Measurements from ENCODE around the gene B4GALT6.

Gene B4GALT6

GRCh38 chr18:31669541-31669940, 14.8 kb downstream of the B4GALT6 start:
- no peak overlapping the region for H3K4me3 ChIP-seq (ENCODE audit: low read length)
- H3K9me2 ChIP-seq (replicated peaks; ENCODE audit: control insufficient read depth, low read length): no peaks in the 10 kb centered on the region
- H3K4me2 ChIP-seq (ENCODE audit: low read length): no peak overlapping the region
- H3K27ac ChIP-seq (ENCODE audit: low read depth, low read length): no peak overlapping the region
- no peaks in the 10 kb centered on the region for H3F3A ChIP-seq (ENCODE audit: control insufficient read depth, insufficient read depth)
- H3K27me3 ChIP-seq (ENCODE audit: control insufficient read depth, low read length): no peaks in the 10 kb centered on the region
- peaks cover 22% of the 10 kb centered on the region for H3K79me2 ChIP-seq (ENCODE audit: control insufficient read depth, low read length)
- H3K9me3 ChIP-seq (ENCODE audit: control insufficient read depth, insufficient read depth, low read length): no peaks in the 10 kb centered on the region
- TF ChIP-seq CTCF (IDR thresholded peaks at IDR 0.05; ENCODE audit: low read depth, low read length, poor library complexity, severe bottlenecking) (no peak), EZH2phosphoT487 (IDR thresholded peaks at IDR 0.05; ENCODE audit: borderline replicate concordance, low read length) (no peak)
- H4K20me1 ChIP-seq (ENCODE audit: control insufficient read depth, insufficient read depth, low read depth, low read length): no peaks in the 10 kb centered on the region
- no peaks in the 10 kb centered on the region for H3K36me3 ChIP-seq (ENCODE audit: control insufficient read depth, low read length)
- no peaks in the 10 kb centered on the region for H3K4me1 ChIP-seq (ENCODE audit: control insufficient read depth, low read length)

DNA sequence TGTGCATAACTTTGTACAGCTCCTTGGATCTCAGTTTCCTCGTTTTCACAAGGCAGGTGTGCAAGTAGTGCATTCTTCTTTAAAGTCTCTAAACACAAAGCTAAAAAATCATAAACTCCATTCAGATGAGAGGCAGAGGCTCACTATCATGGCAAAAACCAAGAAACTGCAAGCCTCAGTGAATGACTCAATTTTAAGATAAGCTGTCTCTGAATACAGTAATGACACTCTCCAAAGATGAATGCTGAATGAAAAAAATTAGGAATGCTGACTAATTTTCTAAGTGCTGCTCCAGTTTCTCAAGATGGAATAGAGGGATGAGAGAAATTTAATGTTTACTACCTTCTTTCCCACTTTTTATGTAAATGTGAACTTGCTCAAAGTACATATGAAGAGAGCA, 17.2 kb downstream of the B4GALT6 start:
- no peaks in the 10 kb centered on the region for H3F3A ChIP-seq (ENCODE audit: control insufficient read depth, insufficient read depth)
- TF ChIP-seq EZH2phosphoT487 (IDR thresholded peaks at IDR 0.05; ENCODE audit: borderline replicate concordance, low read length) (no peak), CTCF (IDR thresholded peaks at IDR 0.05; ENCODE audit: low read depth, low read length, poor library complexity, severe bottlenecking) (no peak)
- H3K9me3 ChIP-seq (ENCODE audit: control insufficient read depth, insufficient read depth, low read length): no peaks in the 10 kb centered on the region
- H3K4me3 ChIP-seq (ENCODE audit: low read length): no peak overlapping the region
- peaks cover 4% of the 10 kb centered on the region for H3K79me2 ChIP-seq (ENCODE audit: control insufficient read depth, low read length)
- H3K4me2 ChIP-seq (ENCODE audit: low read length): no peak overlapping the region
- H3K36me3 ChIP-seq (ENCODE audit: control insufficient read depth, low read length): 0 out of 2 replicates have a peak, but pooled peaks cover 3% of the 10 kb centered on the region
- H3K27ac ChIP-seq (ENCODE audit: low read depth, low read length): no peak overlapping the region
- no peaks in the 10 kb centered on the region for H3K9me2 ChIP-seq (replicated peaks; ENCODE audit: control insufficient read depth, low read length)
- no peaks in the 10 kb centered on the region for H3K4me1 ChIP-seq (ENCODE audit: control insufficient read depth, low read length)
- no peaks in the 10 kb centered on the region for H4K20me1 ChIP-seq (ENCODE audit: control insufficient read depth, insufficient read depth, low read depth, low read length)
- no peaks in the 10 kb centered on the region for H3K27me3 ChIP-seq (ENCODE audit: control insufficient read depth, low read length)

DNA sequence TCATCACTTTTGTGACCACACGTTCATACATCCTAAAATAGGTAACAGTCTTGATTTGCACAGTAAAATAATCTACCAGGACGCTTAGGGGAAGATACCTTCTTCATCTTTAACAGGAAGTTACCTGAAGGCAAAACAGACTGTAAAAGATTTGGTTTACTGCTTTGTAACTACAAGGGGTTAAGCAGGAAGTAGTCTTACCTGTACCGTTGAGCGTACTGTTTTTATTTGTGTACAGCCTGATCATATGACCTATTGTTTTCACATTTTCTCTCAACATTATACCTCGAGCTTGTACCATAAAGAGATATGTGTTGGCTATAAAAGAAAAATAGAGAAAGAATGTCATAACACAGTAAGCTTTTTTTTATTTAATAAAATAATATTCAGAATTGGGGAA, 18.3 kb downstream of the B4GALT6 start:
- Histone ChIP-seq H4K20me1 (ENCODE audit: control insufficient read depth, insufficient read depth, low read depth, low read length) (no peaks in the 10 kb centered on the region), H3K4me3 (ENCODE audit: low read length) (no peak overlapping the region), H3K4me1 (ENCODE audit: control insufficient read depth, low read length) (no peaks in the 10 kb centered on the region), H3K4me2 (ENCODE audit: low read length) (no peak overlapping the region), H3K27me3 (ENCODE audit: control insufficient read depth, low read length) (no peaks in the 10 kb centered on the region), H3F3A (ENCODE audit: control insufficient read depth, insufficient read depth) (no peaks in the 10 kb centered on the region), H3K9me3 (ENCODE audit: control insufficient read depth, insufficient read depth, low read length) (no peaks in the 10 kb centered on the region), H3K27ac (ENCODE audit: low read depth, low read length) (no peak overlapping the region), H3K9me2 (replicated peaks; ENCODE audit: control insufficient read depth, low read length) (no peaks in the 10 kb centered on the region), H3K79me2 (ENCODE audit: control insufficient read depth, low read length) (no peaks in the 10 kb centered on the region; the same call in 1 of the 2 replicates), H3K36me3 (ENCODE audit: control insufficient read depth, low read length) (0 out of 2 replicates have a peak, but pooled peaks cover 3% of the 10 kb centered on the region)
- TF ChIP-seq EZH2phosphoT487 (IDR thresholded peaks at IDR 0.05; ENCODE audit: borderline replicate concordance, low read length) (no peak), CTCF (IDR thresholded peaks at IDR 0.05; ENCODE audit: low read depth, low read length, poor library complexity, severe bottlenecking) (no peak)
